Measurements from ENCODE around the gene WEE1.

GRCh38 chr11:9616042-9616675, 42.7 kb downstream of the WEE1 start:
- TF ChIP-seq POLR2AphosphoS5 (IDR thresholded peaks at IDR 0.05) (no peak), CTCF (IDR thresholded peaks at IDR 0.05) (no peak), POLR2A (IDR thresholded peaks at IDR 0.05) (no peak)
